Nephron (organoid): ENCODE results near the gene GFPT2.

Source experiments
- H3K27ac Mint-ChIP-seq, 3 experiments: 2 replicates each; pipeline ENCODE4 v1.8.0; 2020; ENCODE audit warnings: mixed read lengths in 3 of 3, mild to moderate bottlenecking in 2 of 3, moderate library complexity in 1 of 3
- H3K27me3 Mint-ChIP-seq: 2 replicates; pipeline ENCODE4 v1.8.0; 2021; ENCODE audit warnings: low read depth, mild to moderate bottlenecking, moderate library complexity, mixed read lengths
- H3K36me3 Mint-ChIP-seq: 2 replicates; pipeline ENCODE4 v1.8.0; 2020; ENCODE audit warnings: low read depth, mixed read lengths
- H3K4me1 Mint-ChIP-seq: 2 replicates; pipeline ENCODE4 v1.8.0; 2020; ENCODE audit warnings: mixed read lengths
- H3K4me3 Mint-ChIP-seq, 3 experiments: 2 replicates each; pipeline ENCODE4 v1.8.0; 2020; ENCODE audit warnings: mild to moderate bottlenecking in 3 of 3, mixed read lengths in 3 of 3, moderate library complexity in 2 of 3
- H3K9me3 Mint-ChIP-seq: 2 replicates; pipeline ENCODE4 v1.8.0; 2020; ENCODE audit warnings: mixed read lengths
- TF ChIP-seq, protein P1 (sequence below), 3 experiments: fragments of 200-600 bp; sonication (generic); IDR thresholded peaks; one replicate each; pipeline ENCODE4 v1.5.0; 2021; ENCODE audit warnings: antibody characterized with exemption in 3 of 3; ENCODE audit not compliant: unreplicated experiment in 3 of 3

GFPT2 gene

DNA sequence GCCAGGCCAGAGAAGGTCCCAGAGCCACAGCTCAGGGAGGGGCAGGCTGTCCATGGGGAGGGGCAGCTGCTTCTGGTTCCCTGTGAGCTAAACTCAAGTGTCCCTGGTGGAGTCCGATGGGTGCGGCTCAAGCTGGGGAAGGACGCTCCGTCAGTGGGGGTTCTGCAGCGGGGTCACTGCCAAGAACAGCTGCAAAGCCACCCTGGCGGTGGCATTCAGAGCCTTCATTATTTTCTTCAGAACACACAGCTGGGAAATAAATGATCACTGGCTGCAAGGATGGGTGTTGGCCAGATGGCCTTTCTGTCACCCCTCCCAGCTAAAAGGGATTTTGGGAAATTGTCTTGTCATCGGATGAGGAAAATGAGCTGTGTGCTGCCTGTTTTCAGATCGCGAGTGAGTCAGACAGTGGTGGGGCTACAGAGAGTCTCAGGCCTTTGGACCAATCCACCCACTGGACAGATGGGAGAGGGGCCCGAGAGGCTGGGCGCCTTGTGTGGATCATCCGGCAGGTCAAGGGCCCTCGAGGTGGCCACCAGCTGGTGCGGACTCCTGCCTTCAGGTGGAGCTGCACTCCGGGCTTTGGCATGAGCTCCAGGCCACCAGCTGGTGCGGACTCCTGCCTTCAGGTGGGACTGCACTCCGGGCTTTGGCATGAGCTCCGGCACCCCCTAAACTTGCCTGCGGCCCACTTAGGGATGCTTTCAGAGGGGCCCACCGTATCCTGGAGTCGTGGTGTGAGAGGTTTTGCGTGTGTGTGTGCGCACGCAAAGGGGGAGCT is 17.9 kb upstream of the GFPT2 start:
- H3K4me3 Mint-ChIP-seq, result no peak overlapping the region
- no peaks in the 10 kb centered on the region for H3K36me3 Mint-ChIP-seq
- H3K27ac Mint-ChIP-seq, result no peak overlapping the region
- H3K9me3 Mint-ChIP-seq, result no peaks in the 10 kb centered on the region
- TF ChIP-seq, protein P1, sequence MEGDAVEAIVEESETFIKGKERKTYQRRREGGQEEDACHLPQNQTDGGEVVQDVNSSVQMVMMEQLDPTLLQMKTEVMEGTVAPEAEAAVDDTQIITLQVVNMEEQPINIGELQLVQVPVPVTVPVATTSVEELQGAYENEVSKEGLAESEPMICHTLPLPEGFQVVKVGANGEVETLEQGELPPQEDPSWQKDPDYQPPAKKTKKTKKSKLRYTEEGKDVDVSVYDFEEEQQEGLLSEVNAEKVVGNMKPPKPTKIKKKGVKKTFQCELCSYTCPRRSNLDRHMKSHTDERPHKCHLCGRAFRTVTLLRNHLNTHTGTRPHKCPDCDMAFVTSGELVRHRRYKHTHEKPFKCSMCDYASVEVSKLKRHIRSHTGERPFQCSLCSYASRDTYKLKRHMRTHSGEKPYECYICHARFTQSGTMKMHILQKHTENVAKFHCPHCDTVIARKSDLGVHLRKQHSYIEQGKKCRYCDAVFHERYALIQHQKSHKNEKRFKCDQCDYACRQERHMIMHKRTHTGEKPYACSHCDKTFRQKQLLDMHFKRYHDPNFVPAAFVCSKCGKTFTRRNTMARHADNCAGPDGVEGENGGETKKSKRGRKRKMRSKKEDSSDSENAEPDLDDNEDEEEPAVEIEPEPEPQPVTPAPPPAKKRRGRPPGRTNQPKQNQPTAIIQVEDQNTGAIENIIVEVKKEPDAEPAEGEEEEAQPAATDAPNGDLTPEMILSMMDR (IDR thresholded peaks at IDR 0.05; ENCODE audit: unreplicated experiment in 3 of 3), result no peak
- H3K4me1 Mint-ChIP-seq, result peaks cover 4% of the 10 kb centered on the region
- H3K27me3 Mint-ChIP-seq, result peaks cover 11% of the 10 kb centered on the region

DNA sequence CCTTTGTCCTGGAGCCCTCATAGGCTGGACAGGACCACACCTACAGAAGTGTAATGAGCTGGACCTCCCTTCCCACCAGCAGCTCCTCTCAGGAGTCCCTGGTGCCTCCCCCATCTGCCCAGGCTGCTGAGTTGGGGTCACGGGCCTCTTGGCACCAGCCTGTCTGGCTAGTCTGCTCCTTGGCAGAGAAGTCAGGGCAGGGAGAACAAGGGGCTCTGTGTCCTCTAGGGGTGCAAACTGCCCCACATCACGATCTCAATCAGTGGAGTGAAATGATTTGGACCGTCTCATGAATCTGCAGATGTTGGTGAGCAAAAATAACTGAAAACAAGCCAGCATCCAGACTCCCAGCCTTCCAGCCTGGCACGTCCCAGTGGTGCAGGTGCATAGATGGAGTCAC is 14.9 kb upstream of the GFPT2 start:
- Mint-ChIP-seq H3K9me3 (no peaks in the 10 kb centered on the region), H3K36me3 (no peaks in the 10 kb centered on the region), H3K27me3 (no peaks in the 10 kb centered on the region), H3K4me1 (peaks cover 4% of the 10 kb centered on the region), H3K4me3 (no peak overlapping the region), H3K27ac (no peak overlapping the region)
- TF ChIP-seq, protein P1 (IDR thresholded peaks at IDR 0.05; ENCODE audit: unreplicated experiment in 3 of 3), result no peak

DNA sequence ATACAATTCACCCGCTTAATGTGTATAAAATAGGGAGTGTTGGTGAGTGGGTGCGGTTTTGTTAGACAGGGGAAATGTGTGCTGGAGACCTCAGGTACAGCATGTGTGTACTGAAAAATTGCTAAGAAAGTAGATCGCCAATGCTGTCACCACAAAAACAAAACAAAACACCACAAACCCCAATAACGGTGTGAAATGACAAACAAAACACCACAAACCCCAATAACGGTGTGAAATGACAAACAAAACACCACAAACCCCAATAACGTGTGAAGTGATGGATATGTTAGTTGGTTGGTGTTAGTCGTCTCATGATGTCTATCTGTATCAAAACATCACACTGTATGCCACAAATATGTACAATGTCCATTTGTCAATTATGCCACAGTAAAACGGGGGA is 14.2 kb upstream of the GFPT2 start:
- TF ChIP-seq, protein P1 (IDR thresholded peaks at IDR 0.05; ENCODE audit: unreplicated experiment in 3 of 3), result no peak
- no peaks in the 10 kb centered on the region for H3K36me3 Mint-ChIP-seq
- peaks cover 4% of the 10 kb centered on the region for H3K4me1 Mint-ChIP-seq
- no peaks in the 10 kb centered on the region for H3K27me3 Mint-ChIP-seq
- H3K27ac Mint-ChIP-seq, result no peak overlapping the region
- no peaks in the 10 kb centered on the region for H3K9me3 Mint-ChIP-seq
- H3K4me3 Mint-ChIP-seq, result no peak overlapping the region

DNA sequence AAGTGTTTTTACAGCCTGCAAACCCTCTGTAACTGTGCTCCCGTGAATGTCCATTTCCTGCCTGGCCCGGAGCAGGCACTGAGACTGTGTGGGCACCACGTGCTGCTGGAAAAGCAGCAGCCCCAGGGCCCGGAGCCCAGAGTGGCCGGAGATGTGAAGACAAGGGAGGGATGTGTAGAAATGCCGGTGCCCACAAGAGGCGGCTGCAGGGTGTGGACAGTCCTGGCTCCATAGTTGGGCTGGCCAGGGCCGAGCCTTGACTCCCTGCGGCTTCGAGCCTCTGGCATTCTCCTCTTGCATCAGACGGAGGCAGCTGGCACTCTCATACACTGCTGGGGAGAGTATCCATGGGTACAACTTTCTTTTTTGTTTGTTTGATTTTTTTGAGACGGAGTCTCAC is 13.2 kb upstream of the GFPT2 start:
- no peak overlapping the region for H3K4me3 Mint-ChIP-seq
- TF ChIP-seq, protein P1 (IDR thresholded peaks at IDR 0.05; ENCODE audit: unreplicated experiment in 3 of 3), result no peak
- no peaks in the 10 kb centered on the region for H3K9me3 Mint-ChIP-seq
- H3K4me1 Mint-ChIP-seq, result peaks cover 4% of the 10 kb centered on the region
- no peaks in the 10 kb centered on the region for H3K36me3 Mint-ChIP-seq
- H3K27me3 Mint-ChIP-seq, result peaks cover 6% of the 10 kb centered on the region
- H3K27ac Mint-ChIP-seq, result no peak overlapping the region

DNA sequence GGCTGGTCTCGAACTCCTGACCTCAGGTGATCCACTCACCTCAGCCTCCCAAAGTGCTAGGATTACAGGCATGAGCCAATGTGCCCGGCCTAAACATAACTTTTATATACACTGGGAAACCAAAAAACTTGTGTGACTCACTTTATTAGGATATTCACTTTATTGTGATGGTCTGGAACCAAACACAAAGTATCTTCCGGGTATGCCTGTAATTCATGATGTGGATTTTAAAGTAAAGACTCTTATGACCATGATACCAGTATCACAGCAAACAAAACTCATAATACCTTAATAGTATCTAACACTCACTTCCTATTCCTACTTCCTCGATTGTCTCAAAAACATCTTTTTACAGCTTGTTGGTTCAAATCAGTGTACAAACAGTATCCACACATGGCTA is 12.7 kb upstream of the GFPT2 start:
- H3K27ac Mint-ChIP-seq, result no peak overlapping the region
- H3K9me3 Mint-ChIP-seq, result no peaks in the 10 kb centered on the region
- no peak overlapping the region for H3K4me3 Mint-ChIP-seq
- TF ChIP-seq, protein P1 (IDR thresholded peaks at IDR 0.05; ENCODE audit: unreplicated experiment in 3 of 3), result no peak
- H3K27me3 Mint-ChIP-seq, result peaks cover 6% of the 10 kb centered on the region
- H3K36me3 Mint-ChIP-seq, result no peaks in the 10 kb centered on the region
- peaks cover under 1% of the 10 kb centered on the region for H3K4me1 Mint-ChIP-seq

DNA sequence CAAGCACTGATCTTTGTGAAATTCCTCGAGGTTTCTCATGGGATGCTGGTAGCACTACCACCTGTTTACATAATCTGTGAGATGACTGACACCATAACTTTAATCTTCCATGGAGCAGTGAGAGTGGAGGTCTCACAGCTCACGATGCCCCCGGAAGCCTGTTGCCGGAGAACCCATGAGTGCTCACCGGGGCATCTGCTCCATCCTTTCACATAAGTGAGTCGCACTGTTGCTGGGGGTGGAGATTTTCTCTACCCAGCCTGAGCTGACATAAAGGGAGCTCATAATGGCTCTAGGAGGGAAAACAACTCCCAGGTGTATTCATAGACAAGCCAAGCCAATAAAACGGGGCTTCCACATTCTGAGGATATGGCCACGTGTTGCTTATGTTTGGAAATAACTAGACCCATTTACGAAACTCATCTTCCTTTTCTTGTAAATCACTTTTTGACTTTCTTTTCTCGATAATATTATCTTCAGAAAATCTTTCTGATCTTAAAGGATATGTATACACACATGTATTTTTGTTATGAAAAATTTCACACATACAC is 11.2 kb upstream of the GFPT2 start:
- TF ChIP-seq, protein P1 (IDR thresholded peaks at IDR 0.05; ENCODE audit: unreplicated experiment in 3 of 3), result no peak
- Mint-ChIP-seq H3K36me3 (no peaks in the 10 kb centered on the region), H3K9me3 (no peaks in the 10 kb centered on the region), H3K27me3 (peaks cover 6% of the 10 kb centered on the region), H3K27ac (no peak overlapping the region), H3K4me1 (no peaks in the 10 kb centered on the region), H3K4me3 (no peak overlapping the region)
